Upper lobe of left lung (tissue), 4 donors: ENCODE data around the gene HELZ2.

Source experiments
- CTCF ChIP-seq, 6 experiments: fragments of 450-650 bp in 4 of 6; fragments of 200-600 bp in 2 of 6; sonication (generic) in 2 of 6; IDR thresholded peaks; one replicate each; pipeline ENCODE4 v1.5.1; 2016 to 2019; ENCODE audit warnings: antibody characterized with exemption in 6 of 6
- POLR2A ChIP-seq, 4 donors: fragments of 450-650 bp; IDR thresholded peaks; one replicate each; pipeline ENCODE4 v1.5.1; 2016 to 2017; ENCODE audit warnings: antibody characterized with exemption in 4 of 4, mild to moderate bottlenecking in 2 of 4

- TF ChIP-seq CTCF (IDR thresholded peaks at IDR 0.05) (no peak), POLR2A (IDR thresholded peaks at IDR 0.05) (no peak)
Measured at GRCh38 chr20:63536241-63536977, 37.6 kb downstream of the HELZ2 start.
